ENCODE results near the gene OLFM1.
"Not testable (repeated sequence)": the region's sequence is repeated elsewhere in the genome, so short reads cannot be mapped to it uniquely, and the experiment has no call there.

Gene OLFM1

DNA sequence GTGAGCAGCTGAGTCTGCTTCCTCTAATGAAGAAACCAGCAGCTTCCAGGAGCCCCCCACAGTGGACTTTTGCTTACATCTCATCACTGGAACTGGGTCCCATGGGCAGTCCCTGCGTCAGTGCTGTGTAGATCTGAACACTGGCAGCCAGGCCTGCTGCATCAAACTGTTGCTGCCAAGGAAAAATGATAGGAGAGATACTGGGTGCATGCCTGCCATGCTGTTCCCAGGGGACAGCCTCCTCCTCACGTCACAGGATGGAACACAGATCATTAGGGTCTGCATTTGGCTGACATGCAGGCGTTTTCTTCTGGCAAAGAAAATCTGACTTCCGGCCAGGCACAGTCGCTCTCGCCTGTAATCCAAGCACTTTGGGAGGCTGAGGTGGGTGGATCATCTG, 67.9 kb downstream of the OLFM1 start:
- H3K36me3 Mint-ChIP-seq, result no peaks in the 10 kb centered on the region
- H3K4me3 Mint-ChIP-seq, result no peak overlapping the region
- H3K27me3 Mint-ChIP-seq, result peaks cover 26 to 45% of the 10 kb centered on the region in 2 donors
- H3K4me1 Mint-ChIP-seq, result no peaks in the 10 kb centered on the region
- H3K9me3 Mint-ChIP-seq, result peaks cover 5 to 13% of the 10 kb centered on the region in 2 donors
- H3K27ac Mint-ChIP-seq, result no peak overlapping the region
- no peak for DNase-seq
- ATAC-seq (replicated peaks), result no peak

DNA sequence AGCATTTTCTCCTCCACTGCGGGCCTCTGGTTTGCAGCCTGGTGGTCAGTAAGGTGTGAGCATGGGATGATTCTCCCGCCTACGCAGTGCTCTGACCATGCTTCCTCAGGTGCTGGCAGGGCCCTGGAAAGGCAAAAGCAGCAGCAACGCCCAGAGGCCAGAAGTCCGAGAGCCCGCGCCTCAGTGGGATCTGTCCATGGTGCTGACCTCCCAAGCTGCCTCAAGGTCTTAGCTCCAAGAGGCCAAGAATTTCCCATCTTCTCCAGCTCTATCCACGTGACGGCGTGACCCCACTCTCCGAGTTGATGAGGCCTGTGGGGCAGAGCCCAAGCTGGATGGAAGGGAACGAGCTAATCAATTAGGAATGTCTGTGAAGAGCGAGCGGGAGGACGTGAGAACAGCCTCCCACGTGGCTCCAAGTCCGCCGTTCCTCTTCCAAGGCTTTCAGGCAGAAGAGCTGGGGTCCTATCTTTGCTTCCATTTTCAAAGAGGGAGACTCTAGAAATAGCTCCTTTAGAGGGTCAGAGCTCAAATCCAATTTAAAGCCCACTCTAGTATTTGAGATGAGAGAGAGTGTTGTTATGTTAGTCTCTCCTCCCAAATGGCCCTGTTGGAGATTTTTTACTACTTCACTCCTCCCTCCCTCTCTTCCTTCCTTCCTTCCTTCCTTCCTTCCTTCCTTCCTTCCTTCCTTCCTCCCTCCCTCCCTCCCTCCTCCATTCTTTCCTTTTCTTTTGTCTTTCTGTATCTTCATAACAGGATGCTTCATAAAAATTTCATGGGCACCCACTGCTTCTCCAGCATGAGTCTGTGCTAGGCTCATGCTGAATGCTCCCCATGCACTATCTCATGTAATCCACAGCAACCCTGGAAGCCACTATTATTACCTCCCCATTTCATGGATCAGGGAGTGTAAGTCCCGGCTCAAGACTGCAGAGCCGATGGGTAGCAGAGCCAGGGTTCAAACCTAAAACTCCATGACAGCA, 69.3 kb downstream of the OLFM1 start:
- H3K9me3 Mint-ChIP-seq, result peaks cover 0 to 3% of the 10 kb centered on the region in 2 donors
- DNase-seq (no peak), ATAC-seq (replicated peaks) (no peak)
- H3K27ac Mint-ChIP-seq, result no peak overlapping the region
- no peaks in the 10 kb centered on the region for H3K4me1 Mint-ChIP-seq
- no peaks in the 10 kb centered on the region for H3K36me3 Mint-ChIP-seq
- H3K27me3 Mint-ChIP-seq, result peaks cover 31 to 41% of the 10 kb centered on the region in 2 donors
- no peak overlapping the region for H3K4me3 Mint-ChIP-seq

DNA sequence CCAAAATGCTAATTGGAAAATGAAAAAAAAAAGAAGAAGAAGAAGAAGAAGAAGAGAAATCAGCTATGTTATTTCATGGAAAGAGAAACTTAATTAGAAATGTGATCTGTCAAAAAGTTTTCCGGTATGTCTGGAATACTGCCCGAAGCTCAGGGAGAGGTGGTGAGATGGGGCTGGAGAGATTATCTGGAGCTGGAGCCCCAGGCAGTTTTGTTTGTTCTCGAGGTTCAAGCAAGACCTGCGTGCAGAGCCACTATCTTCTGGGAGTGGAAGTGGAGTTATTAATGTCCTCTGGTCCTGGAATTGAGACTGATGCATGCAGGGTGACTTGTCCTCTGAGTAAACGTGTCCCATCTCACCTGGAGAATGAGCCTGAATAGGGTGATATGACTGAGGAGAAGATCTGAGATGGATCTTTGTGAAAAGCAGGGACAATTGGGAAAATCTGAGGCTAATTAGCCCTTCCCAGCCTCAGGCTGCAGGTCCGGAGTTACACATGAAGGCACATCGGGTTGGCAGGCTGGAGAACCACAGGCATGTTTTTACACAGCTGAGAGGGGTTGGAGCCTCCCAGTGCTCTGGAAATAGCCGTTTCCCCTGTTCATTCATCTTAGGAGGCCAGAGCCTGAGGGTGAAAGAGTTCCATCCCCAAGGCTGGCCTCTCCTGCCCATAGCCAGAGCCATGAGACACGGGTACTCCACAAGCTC, 70.5 kb downstream of the OLFM1 start:
- no peak overlapping the region for H3K4me3 Mint-ChIP-seq
- H3K9me3 Mint-ChIP-seq, result peaks cover 0 to under 1% of the 10 kb centered on the region in 2 donors
- H3K27me3 Mint-ChIP-seq, result peaks cover 31 to 36% of the 10 kb centered on the region in 2 donors
- H3K27ac Mint-ChIP-seq, result no peak overlapping the region
- no peak for DNase-seq
- no peak for ATAC-seq (replicated peaks)
- H3K36me3 Mint-ChIP-seq, result no peaks in the 10 kb centered on the region
- no peaks in the 10 kb centered on the region for H3K4me1 Mint-ChIP-seq

GRCh38 chr9:135158564-135158937, 71.1 kb downstream of the OLFM1 start:
- no peaks in the 10 kb centered on the region for H3K4me1 Mint-ChIP-seq

GRCh38 chr9:135159801-135160200, 72.3 kb downstream of the OLFM1 start:
- no peak overlapping the region for H3K27ac Mint-ChIP-seq
- peaks cover 23 to 24% of the 10 kb centered on the region in 2 donors for H3K27me3 Mint-ChIP-seq
- ATAC-seq (replicated peaks) (no peak), DNase-seq (no peak)
- no peaks in the 10 kb centered on the region for H3K4me1 Mint-ChIP-seq
- no peaks in the 10 kb centered on the region for H3K36me3 Mint-ChIP-seq
- H3K9me3 Mint-ChIP-seq, result no peaks in the 10 kb centered on the region
- no peak overlapping the region for H3K4me3 Mint-ChIP-seq

More at GRCh38 chr9:135158564-135158937, 71.1 kb downstream of the OLFM1 start:
- Mint-ChIP-seq H3K4me3 (no peak overlapping the region), H3K27ac (no peak overlapping the region), H3K27me3 (peaks cover 30 to 31% of the 10 kb centered on the region in 2 donors), H3K36me3 (no peaks in the 10 kb centered on the region), H3K9me3 (no peaks in the 10 kb centered on the region)
- no peak for DNase-seq
- ATAC-seq (replicated peaks), result no peak

DNA sequence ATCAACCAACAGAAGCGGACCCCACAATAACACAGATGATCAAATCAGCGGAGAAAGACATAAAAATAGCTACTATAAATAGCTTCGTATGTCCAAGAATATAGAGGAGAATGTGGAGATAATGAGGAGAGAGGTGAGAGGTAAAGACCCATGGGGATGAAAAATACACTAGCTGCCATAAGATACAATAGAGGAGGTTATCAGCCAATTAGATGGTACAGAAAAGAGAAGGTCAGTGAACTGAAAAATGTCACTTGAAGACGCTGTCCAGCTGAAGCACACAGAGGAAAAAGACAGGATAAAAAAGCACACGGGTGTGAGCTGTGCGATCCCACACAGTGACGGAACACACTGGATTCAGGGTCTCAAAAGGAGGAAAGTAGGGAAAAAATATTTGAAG, 73.4 kb downstream of the OLFM1 start:
- ATAC-seq (replicated peaks), result no peak

DNA sequence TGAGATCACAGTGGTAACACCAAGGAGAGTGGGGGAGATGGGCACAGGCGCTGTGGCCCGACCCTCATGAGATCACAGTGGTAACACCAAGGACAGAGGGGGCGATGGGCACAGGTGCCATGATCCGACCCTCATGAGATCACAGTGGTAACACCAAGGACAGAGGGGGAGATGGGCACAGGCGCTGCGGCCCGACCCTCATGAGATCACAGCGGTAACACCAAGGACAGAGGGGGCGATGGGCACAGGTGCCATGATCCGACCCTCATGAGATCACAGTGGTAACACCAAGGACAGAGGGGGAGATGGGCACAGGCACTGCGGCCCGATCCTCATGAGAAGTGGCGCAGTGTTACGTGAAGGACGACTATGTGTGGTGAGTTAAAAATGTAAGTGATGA, 75.1 kb downstream of the OLFM1 start:
- not testable (repeated sequence) for H3K27ac Mint-ChIP-seq; H3K9me3 Mint-ChIP-seq; H3K4me1 Mint-ChIP-seq; DNase-seq; H3K36me3 Mint-ChIP-seq; H3K4me3 Mint-ChIP-seq; ATAC-seq (replicated peaks)
- peaks cover 26 to 27% of the 10 kb centered on the region in 2 donors for H3K27me3 Mint-ChIP-seq

More for the DNA sequence above, 73.4 kb downstream of the OLFM1 start:
- H3K9me3 Mint-ChIP-seq, result no peaks in the 10 kb centered on the region
- H3K36me3 Mint-ChIP-seq, result no peaks in the 10 kb centered on the region
- H3K4me3 Mint-ChIP-seq, result no peak overlapping the region
- no peak for DNase-seq
- no peak overlapping the region for H3K27ac Mint-ChIP-seq
- H3K4me1 Mint-ChIP-seq, result no peaks in the 10 kb centered on the region
- peaks cover 24 to 26% of the 10 kb centered on the region in 2 donors for H3K27me3 Mint-ChIP-seq

GRCh38 chr9:135163023-135163780, 75.7 kb downstream of the OLFM1 start:
- Mint-ChIP-seq H3K27ac (no peak overlapping the region), H3K4me1 (no peaks in the 10 kb centered on the region), H3K9me3 (no peaks in the 10 kb centered on the region), H3K27me3 (peaks cover 24 to 27% of the 10 kb centered on the region in 2 donors), H3K36me3 (no peaks in the 10 kb centered on the region), H3K4me3 (no peak overlapping the region)
- ATAC-seq (replicated peaks) (no peak), DNase-seq (no peak)

GRCh38 chr9:135164036-135164435, 76.6 kb downstream of the OLFM1 start:
- Mint-ChIP-seq H3K27ac (no peak overlapping the region), H3K36me3 (no peaks in the 10 kb centered on the region), H3K9me3 (no peaks in the 10 kb centered on the region), H3K27me3 (peaks cover 24 to 27% of the 10 kb centered on the region in 2 donors), H3K4me3 (no peak overlapping the region), H3K4me1 (no peaks in the 10 kb centered on the region)
- no peak for ATAC-seq (replicated peaks)
- no peak for DNase-seq

DNA sequence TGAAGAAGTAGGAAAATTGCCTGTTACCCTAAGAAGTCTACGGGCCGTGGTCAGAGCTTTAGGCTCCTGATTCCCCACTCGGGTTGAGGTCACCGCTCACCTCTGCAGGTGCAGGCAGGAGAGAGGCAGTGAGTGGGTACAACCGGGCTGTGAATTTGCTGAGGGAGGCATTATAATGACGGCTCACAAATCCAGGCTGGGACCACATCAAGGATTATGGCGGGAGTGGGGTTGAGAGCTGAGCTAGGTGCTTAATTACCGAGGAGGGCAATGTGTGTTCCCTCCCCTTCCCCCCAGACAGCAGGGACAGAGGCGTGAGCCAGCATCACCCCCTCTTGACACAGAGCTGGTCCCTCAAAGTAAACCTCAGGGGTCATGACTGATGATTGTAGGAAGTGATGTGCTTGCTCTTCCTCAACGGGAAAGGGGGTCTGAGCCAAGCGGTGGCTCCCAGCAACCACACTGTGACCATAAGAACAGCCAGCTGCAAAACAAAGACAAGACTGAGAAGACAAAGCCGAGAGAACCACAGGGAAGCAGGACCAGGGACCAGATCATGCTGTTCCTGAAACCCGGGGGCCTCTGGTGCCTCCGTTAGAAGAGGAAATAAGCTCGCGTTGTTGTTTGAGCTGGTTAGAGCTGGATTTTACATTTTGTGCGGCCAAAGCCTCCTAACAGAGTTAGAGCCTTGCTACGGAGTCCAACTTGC, 77.7 kb downstream of the OLFM1 start:
- Mint-ChIP-seq H3K36me3 (no peaks in the 10 kb centered on the region), H3K4me3 (no peak overlapping the region), H3K27ac (no peak overlapping the region), H3K27me3 (peaks cover 18 to 23% of the 10 kb centered on the region in 2 donors), H3K4me1 (no peaks in the 10 kb centered on the region), H3K9me3 (peaks cover 0 to 3% of the 10 kb centered on the region in 2 donors)
- ATAC-seq (replicated peaks) (no peak), DNase-seq (no peak)

GRCh38 chr9:135165756-135166519, 78.5 kb downstream of the OLFM1 start:
- Mint-ChIP-seq H3K4me3 (no peak overlapping the region), H3K27ac (no peak overlapping the region), H3K36me3 (no peaks in the 10 kb centered on the region), H3K9me3 (peaks cover 0 to 3% of the 10 kb centered on the region in 2 donors), H3K27me3 (peaks cover 18 to 19% of the 10 kb centered on the region in 2 donors), H3K4me1 (no peaks in the 10 kb centered on the region)
- DNase-seq (no peak), ATAC-seq (replicated peaks) (no peak)

DNA sequence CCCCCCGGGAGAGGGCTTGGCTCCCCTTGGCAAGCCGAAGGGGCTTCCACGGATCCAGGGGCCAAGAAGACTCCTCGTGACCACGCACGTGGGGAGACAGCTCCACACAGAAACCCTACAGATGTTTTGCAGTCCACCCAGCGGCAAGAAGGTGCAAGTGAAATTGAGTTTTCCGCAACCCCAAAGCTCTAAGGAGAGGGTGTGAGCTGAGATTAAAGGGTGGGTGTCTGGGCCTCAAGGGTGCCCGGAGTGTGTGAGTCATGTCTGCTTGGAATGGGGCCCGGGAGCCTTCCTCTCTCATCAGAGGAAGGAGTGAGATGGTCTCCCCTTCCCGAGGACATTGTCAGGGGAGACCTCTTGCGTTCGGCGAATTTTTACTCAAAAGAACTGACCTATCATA, 79.1 kb downstream of the OLFM1 start:
- peaks cover 0 to 3% of the 10 kb centered on the region in 2 donors for H3K9me3 Mint-ChIP-seq
- no peak overlapping the region for H3K4me3 Mint-ChIP-seq
- H3K36me3 Mint-ChIP-seq, result no peaks in the 10 kb centered on the region
- DNase-seq (no peak), ATAC-seq (replicated peaks) (no peak)
- H3K27me3 Mint-ChIP-seq, result peaks cover 18% of the 10 kb centered on the region in 2 donors
- H3K4me1 Mint-ChIP-seq, result no peaks in the 10 kb centered on the region
- H3K27ac Mint-ChIP-seq, result no peak overlapping the region

DNA sequence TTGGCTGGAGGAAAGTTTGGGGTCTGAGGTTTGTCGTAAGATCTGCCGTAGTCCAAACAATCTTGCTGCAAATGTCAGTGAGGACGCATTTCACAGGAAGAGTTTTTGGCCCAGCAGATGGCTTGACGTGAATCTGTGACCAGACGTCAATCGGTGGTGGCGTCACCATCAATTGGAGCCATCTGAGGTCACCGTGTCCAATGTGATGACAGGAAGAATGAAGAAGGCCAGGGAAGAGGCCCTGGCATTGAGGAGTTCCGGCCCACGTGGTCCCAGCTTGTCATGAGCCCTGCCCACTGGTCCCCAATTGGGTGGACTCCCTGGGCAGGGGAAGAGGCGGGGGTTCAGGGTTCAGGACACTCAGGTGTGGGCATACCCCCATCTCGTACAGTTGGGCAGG, 79.9 kb downstream of the OLFM1 start:
- no peak overlapping the region for H3K4me3 Mint-ChIP-seq
- no peaks in the 10 kb centered on the region for H3K36me3 Mint-ChIP-seq
- H3K27ac Mint-ChIP-seq, result no peak overlapping the region
- no peaks in the 10 kb centered on the region for H3K4me1 Mint-ChIP-seq
- DNase-seq (no peak), ATAC-seq (replicated peaks) (no peak)
- peaks cover 18% of the 10 kb centered on the region in 2 donors for H3K27me3 Mint-ChIP-seq
- peaks cover 0 to 3% of the 10 kb centered on the region in 2 donors for H3K9me3 Mint-ChIP-seq

Data from stimulated activated naive B cell treated with anti-CD40 and anti-IgM and Interleukin-4, amounts not matched to agents 10 μg/mL and 1 μg/mL and 100 μg/mL, for 72 hours (primary cell).